Omental fat pad (tissue), 4 donors: ENCODE results near the gene TYMP. TPM values are rescaled to one million over a fixed set of nuclear protein-coding genes. Genes with fewer than 3 reads are reported as not detected.

Source experiments
- ATAC-seq: fragments of 150-250 bp; one replicate; pipeline ENCODE4 v1.9.1; 2016; ENCODE audit warnings: mild to moderate bottlenecking, moderate library complexity; ENCODE audit not compliant: low FRiP score
- DNase-seq: peaks from one replicate; pipeline ENCODE4 v3.0.0-alpha.2; 2019; ENCODE audit warnings: low spot score
- CTCF ChIP-seq, 3 donors: fragments of 450-650 bp; IDR thresholded peaks; one replicate each; pipeline ENCODE4 v1.5.1; 2016 to 2017; ENCODE audit warnings: antibody characterized with exemption in 3 of 3, mild to moderate bottlenecking in 3 of 3, moderate library complexity in 2 of 3
- total RNA-seq, 4 donors: library from RNA; depleted of rRNA; stranded (reverse); fragments of >200 nt; gene quantifications; one replicate each; pipeline ENCODE4 v1.1.0, GENCODE V29; 2016

Gene TYMP
- 100 to 1,000 TPM in 3 of 4 donors, 10 to 100 TPM in 1; 47.9 to 212 (median 144) TPM for total RNA-seq

GRCh38 chr22:50529897-50530579 is at the start of gene TYMP:
TSS of gene TYMP (minus strand) at chr22:50530012. CDS start at chr22:50529709, 303 bp downstream.
- ATAC-seq = peak; percentile 26
- no peak for DNase-seq
- TF ChIP-seq CTCF (IDR thresholded peaks at IDR 0.05) = no peak

GRCh38 chr22:50578776-50579310 is 49.0 kb upstream of the TYMP start:
- DNase-seq = no peak
- no peak for ATAC-seq
- no peak for TF ChIP-seq CTCF (IDR thresholded peaks at IDR 0.05)

GRCh38 chr22:50577987-50578775 is 48.4 kb upstream of the TYMP start, which contains the start of gene CPT1B:
TSS of gene CPT1B (minus strand) at chr22:50578427. CDS start at chr22:50577915, 512 bp downstream.
- TF ChIP-seq CTCF (IDR thresholded peaks at IDR 0.05) = no peak
- ATAC-seq (no peak), DNase-seq (no peak)

GRCh38 chr22:50577697-50577986 is 47.8 kb upstream of the TYMP start:
- TF ChIP-seq CTCF (IDR thresholded peaks at IDR 0.05) = no peak
- no peak for ATAC-seq
- DNase-seq = no peak

GRCh38 chr22:50576806-50577696 is 47.2 kb upstream of the TYMP start:
- TF ChIP-seq CTCF (IDR thresholded peaks at IDR 0.05) = no peak

GRCh38 chr22:50576070-50576469 is 46.3 kb upstream of the TYMP start:
- no peak for ATAC-seq
- no peak for DNase-seq
- no peak for TF ChIP-seq CTCF (IDR thresholded peaks at IDR 0.05)

More at GRCh38 chr22:50576806-50577696, 47.2 kb upstream of the TYMP start:
- DNase-seq (no peak), ATAC-seq (no peak)
